Nephron (organoid): Measurements from ENCODE around the gene TBCCD1.
A peak's percentile ranks its signal among the peaks of the same experiment; 100 is the strongest.

Experiments
- H3K27ac Mint-ChIP-seq, 3 experiments: 2 replicates each; pipeline ENCODE4 v1.8.0; 2020; ENCODE audit warnings: mixed read lengths in 3 of 3, mild to moderate bottlenecking in 2 of 3, moderate library complexity in 1 of 3
- H3K27me3 Mint-ChIP-seq: 2 replicates; pipeline ENCODE4 v1.8.0; 2021; ENCODE audit warnings: low read depth, mild to moderate bottlenecking, moderate library complexity, mixed read lengths
- H3K36me3 Mint-ChIP-seq: 2 replicates; pipeline ENCODE4 v1.8.0; 2020; ENCODE audit warnings: low read depth, mixed read lengths
- H3K4me1 Mint-ChIP-seq: 2 replicates; pipeline ENCODE4 v1.8.0; 2020; ENCODE audit warnings: mixed read lengths
- H3K4me3 Mint-ChIP-seq, 3 experiments: 2 replicates each; pipeline ENCODE4 v1.8.0; 2020; ENCODE audit warnings: mild to moderate bottlenecking in 3 of 3, mixed read lengths in 3 of 3, moderate library complexity in 2 of 3
- H3K9me3 Mint-ChIP-seq: 2 replicates; pipeline ENCODE4 v1.8.0; 2020; ENCODE audit warnings: mixed read lengths
- CTCF ChIP-seq, 3 experiments: fragments of 200-600 bp; sonication (generic); IDR thresholded peaks; one replicate each; pipeline ENCODE4 v1.5.0; 2021; ENCODE audit warnings: antibody characterized with exemption in 3 of 3; ENCODE audit not compliant: unreplicated experiment in 3 of 3

TBCCD1 gene

GRCh38 chr3:186512570-186513302, 54.4 kb downstream of the TBCCD1 start:
- no peaks in the 10 kb centered on the region for H3K36me3 Mint-ChIP-seq
- H3K4me1 Mint-ChIP-seq: no peaks in the 10 kb centered on the region
- peak overlapping the region in 1 of 3 experiments; percentile 3 for H3K27ac Mint-ChIP-seq
- no peak for TF ChIP-seq CTCF (IDR thresholded peaks at IDR 0.05; ENCODE audit: unreplicated experiment in 3 of 3)
- H3K9me3 Mint-ChIP-seq: no peaks in the 10 kb centered on the region
- peaks cover 23% of the 10 kb centered on the region for H3K27me3 Mint-ChIP-seq
- no peak overlapping the region for H3K4me3 Mint-ChIP-seq

- Mint-ChIP-seq H3K4me1 (no peaks in the 10 kb centered on the region), H3K27ac (no peak overlapping the region), H3K36me3 (no peaks in the 10 kb centered on the region), H3K4me3 (no peak overlapping the region), H3K27me3 (peaks cover 23% of the 10 kb centered on the region), H3K9me3 (no peaks in the 10 kb centered on the region)
- no peak for TF ChIP-seq CTCF (IDR thresholded peaks at IDR 0.05; ENCODE audit: unreplicated experiment in 3 of 3)
Observed at GRCh38 chr3:186511702-186512101, 55.4 kb downstream of the TBCCD1 start.

- no peak overlapping the region for H3K4me3 Mint-ChIP-seq
- H3K9me3 Mint-ChIP-seq: no peaks in the 10 kb centered on the region
- no peak for TF ChIP-seq CTCF (IDR thresholded peaks at IDR 0.05; ENCODE audit: unreplicated experiment in 3 of 3)
- H3K36me3 Mint-ChIP-seq: no peaks in the 10 kb centered on the region
- no peaks in the 10 kb centered on the region for H3K4me1 Mint-ChIP-seq
- H3K27me3 Mint-ChIP-seq: peaks cover 23% of the 10 kb centered on the region
- H3K27ac Mint-ChIP-seq: no peak overlapping the region
Observed at GRCh38 chr3:186511245-186511644, 55.9 kb downstream of the TBCCD1 start.

- peaks cover 18% of the 10 kb centered on the region for H3K27me3 Mint-ChIP-seq
- no peaks in the 10 kb centered on the region for H3K4me1 Mint-ChIP-seq
- no peak overlapping the region for H3K27ac Mint-ChIP-seq
- no peaks in the 10 kb centered on the region for H3K9me3 Mint-ChIP-seq
- no peak overlapping the region for H3K4me3 Mint-ChIP-seq
- H3K36me3 Mint-ChIP-seq: no peaks in the 10 kb centered on the region
- peak in 1 of 3 experiments; percentile 12 for TF ChIP-seq CTCF (IDR thresholded peaks at IDR 0.05; ENCODE audit: unreplicated experiment in 3 of 3)
Observed at GRCh38 chr3:186510374-186511079, 56.6 kb downstream of the TBCCD1 start.

- Mint-ChIP-seq H3K27me3 (peaks cover 20% of the 10 kb centered on the region), H3K4me3 (no peak overlapping the region), H3K9me3 (no peaks in the 10 kb centered on the region), H3K36me3 (no peaks in the 10 kb centered on the region), H3K27ac (no peak overlapping the region), H3K4me1 (no peaks in the 10 kb centered on the region)
- TF ChIP-seq CTCF (IDR thresholded peaks at IDR 0.05; ENCODE audit: unreplicated experiment in 3 of 3): no peak
Observed at GRCh38 chr3:186509423-186509822, 57.7 kb downstream of the TBCCD1 start.
